Stimulated activated effector memory CD8-positive, alpha-beta T cell treated with anti-CD3 and anti-CD28 coated beads, Interleukin-12 subunit alpha, Interleukin-12 subunit beta, amount 100 ng/mL, for 72 hours (primary cell): ENCODE measurements around the gene DPF3.

ENCODE experiments used
- ATAC-seq: fragments of 150-1000 bp; cut with Tn5 transposase; 2 replicates; pipeline ENCODE4 v1.10.0; 2021
- DNase-seq, 2 donors: peaks; one replicate each; pipeline ENCODE4 v3.0.0; 2021 to 2022; ENCODE audit warnings: low spot score in 2 of 2
- H3K27ac Mint-ChIP-seq: one replicate; pipeline ENCODE4 v1.8.0; 2022; ENCODE audit warnings: mild to moderate bottlenecking, mixed read lengths
- H3K36me3 Mint-ChIP-seq: one replicate; pipeline ENCODE4 v1.8.0; 2022; ENCODE audit warnings: mild to moderate bottlenecking, mixed read lengths
- H3K4me1 Mint-ChIP-seq: one replicate; pipeline ENCODE4 v1.8.0; 2022; ENCODE audit warnings: mixed read lengths
- H3K4me3 Mint-ChIP-seq: one replicate; pipeline ENCODE4 v1.8.0; 2022; ENCODE audit warnings: mild to moderate bottlenecking, mixed read lengths
- H3K9me3 Mint-ChIP-seq: one replicate; pipeline ENCODE4 v1.8.0; 2022; ENCODE audit warnings: mixed read lengths

DPF3 gene

DNA sequence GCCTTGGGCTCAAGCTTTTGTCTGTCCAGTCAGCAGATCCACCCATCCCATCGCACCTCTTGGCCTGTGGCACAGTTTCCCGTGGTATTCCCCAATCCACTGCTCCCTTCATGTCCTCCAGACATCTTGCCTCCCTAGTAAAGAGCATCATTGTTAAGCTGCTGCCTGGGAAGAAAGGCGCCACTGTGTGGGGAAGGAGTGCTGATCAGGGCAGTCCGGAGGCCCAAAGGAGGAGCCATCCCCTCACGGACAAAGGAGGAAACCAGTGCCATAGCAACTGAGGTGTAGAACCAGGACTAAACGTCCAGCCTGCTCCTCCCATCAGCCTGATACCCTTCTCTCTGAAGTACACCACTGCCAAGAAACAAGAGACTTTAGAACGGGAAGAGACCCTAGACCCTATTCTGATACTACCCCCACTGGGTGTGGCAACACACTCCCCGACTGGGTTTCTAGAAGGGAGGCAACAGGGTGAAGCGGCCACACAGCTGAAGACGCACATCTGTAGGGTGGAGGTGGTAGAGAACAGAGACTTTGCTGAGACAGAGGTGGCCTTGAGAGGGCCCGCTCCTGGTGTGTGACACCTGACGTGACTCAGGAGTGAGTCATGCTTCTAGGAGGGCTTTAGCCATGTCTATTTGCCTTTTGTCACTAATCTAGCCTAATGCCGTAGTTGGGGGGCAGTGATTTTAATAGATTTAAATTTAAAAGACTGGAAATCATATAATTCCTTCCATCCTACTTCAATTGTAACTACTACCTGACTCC, 185.0 kb downstream of the DPF3 start:
- no peak for DNase-seq
- peak; percentile 70 for ATAC-seq

DNA sequence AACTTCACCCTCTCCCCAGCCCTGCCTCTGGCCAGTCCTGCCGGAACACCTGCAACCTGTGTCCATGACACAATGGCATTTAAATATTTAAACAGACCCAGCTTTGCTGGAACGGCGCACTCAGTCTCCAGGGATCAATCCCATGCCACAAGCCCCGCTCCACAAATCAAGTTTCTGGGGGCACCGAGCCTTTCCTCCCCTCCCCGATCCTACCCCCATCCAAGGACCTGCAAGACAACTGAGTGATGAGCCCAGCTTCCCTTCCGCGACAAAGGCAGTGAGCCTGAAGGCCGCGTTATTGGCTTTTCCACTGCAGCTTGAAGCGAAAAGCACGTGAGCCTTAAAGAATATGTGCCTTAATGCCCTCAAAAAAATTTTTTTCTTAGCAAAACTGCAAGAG, 185.7 kb downstream of the DPF3 start:
- Mint-ChIP-seq H3K27ac (no peak overlapping the region), H3K4me1 (peaks cover 8% of the 10 kb centered on the region), H3K9me3 (no peaks in the 10 kb centered on the region), H3K4me3 (no peak overlapping the region), H3K36me3 (no peaks in the 10 kb centered on the region)
- ATAC-seq (no peak), DNase-seq (no peak)

More for the DNA sequence above, 185.0 kb downstream of the DPF3 start:
- Mint-ChIP-seq H3K36me3 (no peaks in the 10 kb centered on the region), H3K4me1 (peaks cover 14% of the 10 kb centered on the region), H3K27ac (no peak overlapping the region), H3K4me3 (no peak overlapping the region), H3K9me3 (no peaks in the 10 kb centered on the region)

DNA sequence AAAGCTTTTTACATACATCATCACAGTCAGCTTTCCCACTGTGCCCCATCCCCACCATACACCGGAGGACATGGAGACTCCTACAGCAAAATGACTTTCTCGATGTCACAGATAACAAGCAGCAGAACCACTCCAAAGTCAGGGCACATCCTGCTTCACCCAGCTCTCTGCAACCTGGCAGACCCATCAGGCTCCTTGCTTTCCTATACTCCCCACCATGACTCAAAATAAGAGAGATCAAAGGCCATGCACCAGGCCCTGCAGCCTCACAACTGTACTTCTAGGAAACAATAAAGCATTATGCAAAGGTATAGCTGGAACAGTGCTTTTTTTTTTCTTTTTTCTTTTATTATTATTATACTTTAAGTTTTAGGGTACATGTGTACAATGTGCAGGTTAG, 187.4 kb downstream of the DPF3 start:
- no peaks in the 10 kb centered on the region for H3K9me3 Mint-ChIP-seq
- no peaks in the 10 kb centered on the region for H3K36me3 Mint-ChIP-seq
- ATAC-seq (peak; percentile 55), DNase-seq (no peak)
- no peak overlapping the region for H3K27ac Mint-ChIP-seq
- no peak overlapping the region for H3K4me3 Mint-ChIP-seq
- H3K4me1 Mint-ChIP-seq, result no peaks in the 10 kb centered on the region

DNA sequence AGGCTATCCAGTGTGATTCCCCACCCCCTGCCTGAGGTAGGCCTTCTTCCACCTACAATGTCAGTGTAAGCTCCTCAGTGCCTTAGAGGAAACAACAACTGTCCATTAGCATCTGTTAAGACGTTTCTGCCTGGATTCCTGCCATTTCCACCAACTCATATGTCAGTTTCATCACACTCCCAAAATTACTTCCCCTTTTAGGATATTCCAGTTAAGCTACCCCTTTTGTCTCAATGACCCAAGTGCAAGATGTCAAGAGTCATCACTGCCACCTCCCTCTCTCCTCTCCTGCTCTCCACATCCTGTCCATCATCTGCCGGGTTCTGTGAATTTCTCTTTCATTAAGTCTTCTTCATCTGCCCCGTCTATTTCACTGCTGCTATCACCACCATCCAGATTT, 189.4 kb downstream of the DPF3 start:
- Mint-ChIP-seq H3K27ac (no peak overlapping the region), H3K4me3 (no peak overlapping the region), H3K4me1 (peaks cover 9% of the 10 kb centered on the region), H3K9me3 (no peaks in the 10 kb centered on the region), H3K36me3 (no peaks in the 10 kb centered on the region)
- DNase-seq (no peak), ATAC-seq (no peak)

DNA sequence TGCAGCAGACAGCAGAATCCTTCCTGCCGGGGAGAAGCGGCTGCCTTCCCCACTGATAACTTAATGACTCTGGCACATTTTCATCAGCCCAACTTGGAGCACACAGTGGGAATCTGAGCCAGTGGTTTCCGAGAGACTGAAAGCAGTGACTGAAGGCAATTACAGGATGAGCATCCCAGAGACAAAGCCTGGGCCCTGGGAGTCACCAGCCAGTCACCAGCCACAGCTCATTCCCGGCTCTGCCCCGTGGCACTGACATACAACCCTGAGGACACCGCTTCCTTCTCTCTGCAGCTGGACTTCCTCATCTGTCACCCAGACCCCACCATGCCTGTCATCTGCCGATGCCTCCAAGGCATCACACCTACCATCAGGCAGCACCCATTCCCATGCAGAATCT, 192.3 kb downstream of the DPF3 start:
- no peaks in the 10 kb centered on the region for H3K9me3 Mint-ChIP-seq
- H3K4me3 Mint-ChIP-seq, result no peak overlapping the region
- peaks cover 14% of the 10 kb centered on the region for H3K4me1 Mint-ChIP-seq
- H3K36me3 Mint-ChIP-seq, result no peaks in the 10 kb centered on the region
- DNase-seq (no peak), ATAC-seq (no peak)
- H3K27ac Mint-ChIP-seq, result no peak overlapping the region

DNA sequence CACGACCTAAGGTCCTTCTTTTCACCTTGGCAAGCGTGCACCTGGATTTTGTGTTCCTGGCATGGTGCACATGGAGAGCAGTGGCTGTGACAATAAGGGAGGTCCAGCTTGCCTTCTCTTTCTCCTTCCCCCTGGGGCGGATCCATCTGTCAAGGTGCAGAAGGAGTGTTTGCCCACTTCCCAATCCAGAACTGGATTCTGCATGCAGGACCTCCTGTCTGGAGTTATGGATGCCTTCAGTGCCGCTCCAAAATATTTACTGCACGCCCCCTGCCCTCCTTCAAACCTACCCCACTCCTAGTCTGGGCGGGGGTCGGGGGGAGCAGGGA, 192.7 kb downstream of the DPF3 start:
- Mint-ChIP-seq H3K4me1 (peaks cover 14% of the 10 kb centered on the region), H3K36me3 (no peaks in the 10 kb centered on the region), H3K9me3 (no peaks in the 10 kb centered on the region), H3K27ac (no peak overlapping the region), H3K4me3 (no peak overlapping the region)
- DNase-seq (no peak), ATAC-seq (no peak)

DNA sequence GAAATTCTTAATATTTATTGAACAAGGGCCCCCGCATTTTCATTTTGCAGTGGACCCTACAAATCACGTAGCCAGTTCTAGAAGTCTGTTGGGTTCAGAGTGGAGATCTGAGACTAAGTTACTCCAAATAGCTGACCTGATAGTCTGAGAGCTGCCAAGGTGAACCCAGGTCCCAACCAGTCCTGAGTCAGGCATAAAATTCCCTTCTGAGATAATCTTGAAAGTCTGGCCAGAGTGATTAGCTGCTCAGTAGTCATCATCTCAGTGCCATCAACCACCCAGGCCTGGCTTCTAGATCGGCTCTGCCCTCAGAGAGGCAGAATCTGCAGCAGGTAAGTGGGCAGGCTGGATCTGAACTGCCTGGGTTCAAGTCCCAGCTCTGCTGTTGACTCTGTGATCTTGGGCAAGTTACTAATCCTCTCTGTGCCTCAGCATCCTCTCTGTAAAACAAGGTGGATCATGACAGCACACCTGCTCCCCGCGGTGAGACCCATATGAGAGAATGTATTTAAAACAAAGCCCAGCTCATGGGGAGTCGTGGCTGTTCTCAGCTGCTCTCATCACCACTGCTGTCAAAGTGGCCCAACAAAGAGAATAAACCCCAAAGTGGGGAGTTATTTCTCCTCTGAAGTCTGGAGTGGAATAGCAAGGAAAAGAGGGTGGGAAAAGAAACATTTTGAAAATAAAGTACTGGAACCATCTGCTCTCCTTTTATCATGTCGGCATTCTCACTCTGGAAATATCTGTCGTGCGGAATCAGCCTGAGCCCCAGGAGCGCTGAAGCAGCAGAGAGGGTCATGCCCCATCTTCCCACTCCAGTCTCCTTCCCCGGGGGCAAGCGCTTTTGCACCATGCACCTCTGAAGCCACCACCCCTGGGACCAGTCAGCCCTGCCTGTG, 193.3 kb downstream of the DPF3 start:
- Mint-ChIP-seq H3K36me3 (no peaks in the 10 kb centered on the region), H3K4me1 (peaks cover 14% of the 10 kb centered on the region), H3K9me3 (no peaks in the 10 kb centered on the region), H3K27ac (peak overlapping the region; percentile 56), H3K4me3 (no peak overlapping the region)
- DNase-seq, result no peak
- peak; percentile 55 for ATAC-seq

DNA sequence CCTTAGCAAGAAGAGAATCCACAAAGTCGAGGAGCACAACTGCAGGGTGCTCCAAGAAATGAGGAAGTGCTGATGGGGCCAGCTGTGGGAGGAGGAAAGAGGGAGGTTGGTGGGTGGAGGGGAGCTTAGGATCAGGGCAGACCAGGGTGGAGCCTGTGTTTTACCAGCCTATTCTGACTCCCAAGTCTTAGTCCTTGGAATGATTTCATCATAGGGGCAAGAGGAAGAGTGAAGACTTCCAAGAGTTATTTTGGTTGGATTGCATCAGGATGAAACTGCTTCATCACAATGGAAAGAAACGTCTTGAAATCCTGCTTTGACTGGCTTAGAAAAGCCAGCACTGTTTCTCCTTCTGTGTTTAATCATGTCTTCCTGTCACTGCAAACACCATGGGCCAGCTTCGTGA, 194.0 kb downstream of the DPF3 start:
- Mint-ChIP-seq H3K9me3 (no peaks in the 10 kb centered on the region), H3K27ac (peak overlapping the region; percentile 56), H3K4me1 (peaks cover 14% of the 10 kb centered on the region), H3K36me3 (no peaks in the 10 kb centered on the region), H3K4me3 (no peak overlapping the region)
- DNase-seq (no peak), ATAC-seq (peak; percentile 43)

DNA sequence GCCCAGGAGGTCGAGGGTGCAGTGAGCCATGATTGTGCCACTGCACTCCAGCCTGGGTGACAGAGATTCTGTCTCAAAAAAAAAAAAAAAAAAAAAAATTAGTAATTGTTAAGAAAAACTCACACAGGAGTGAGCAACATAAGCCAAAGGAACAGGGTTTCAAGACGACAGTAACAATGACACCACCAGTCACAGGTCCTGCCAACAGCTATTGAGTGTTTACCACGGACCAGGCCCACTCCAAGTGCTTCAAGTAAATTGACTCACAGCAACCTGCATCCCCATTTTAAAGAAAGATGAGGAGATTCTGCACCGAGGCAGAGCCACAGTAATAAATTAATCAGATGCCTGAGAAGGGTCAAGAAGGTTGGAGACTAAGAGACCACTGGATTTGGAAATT, 194.5 kb downstream of the DPF3 start:
- no peaks in the 10 kb centered on the region for H3K9me3 Mint-ChIP-seq
- H3K4me1 Mint-ChIP-seq, result peaks cover 14% of the 10 kb centered on the region
- ATAC-seq, result peak; percentile 83
- no peak for DNase-seq
- H3K27ac Mint-ChIP-seq, result peak overlapping the region; percentile 56
- H3K4me3 Mint-ChIP-seq, result no peak overlapping the region
- H3K36me3 Mint-ChIP-seq, result no peaks in the 10 kb centered on the region

DNA sequence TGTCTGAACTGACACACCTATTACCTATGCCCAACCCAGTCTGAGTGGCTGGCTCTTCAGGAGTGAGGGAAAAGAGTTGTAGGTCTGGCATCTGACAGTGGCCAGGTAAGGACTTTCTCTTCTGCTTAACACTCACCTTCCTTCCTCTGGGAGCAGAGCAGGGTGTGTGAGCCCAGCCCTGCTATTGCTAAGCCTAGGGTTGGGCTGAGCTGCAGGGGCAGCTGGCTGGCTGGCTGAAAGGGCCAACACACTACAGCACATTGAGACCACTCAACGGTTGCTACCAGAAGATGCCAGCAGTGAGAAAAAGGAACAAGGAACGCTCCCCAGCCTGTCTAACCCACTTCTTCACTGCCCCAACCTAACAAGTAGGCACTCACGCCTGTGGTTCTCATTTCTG, 201.2 kb downstream of the DPF3 start:
- H3K27ac Mint-ChIP-seq, result no peak overlapping the region
- no peak for ATAC-seq
- no peak overlapping the region for H3K4me3 Mint-ChIP-seq

DNA sequence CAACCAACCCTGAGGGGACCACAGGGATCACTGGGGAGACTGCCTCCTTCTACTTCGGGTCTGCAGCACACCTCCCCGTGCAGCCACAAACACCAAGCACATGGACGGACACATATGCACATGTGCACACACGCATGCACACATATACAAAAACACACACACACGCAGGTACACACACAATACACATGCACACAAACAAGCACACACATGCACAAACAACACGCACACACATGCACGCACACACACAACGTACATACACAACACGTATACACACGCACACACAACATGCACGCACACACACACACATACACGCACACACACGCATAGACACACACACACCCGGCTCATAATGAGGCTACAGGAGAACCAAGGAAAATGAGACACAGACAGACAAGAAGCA, 203.6 kb downstream of the DPF3 start:
- Mint-ChIP-seq H3K4me3 (no peak overlapping the region), H3K4me1 (no peaks in the 10 kb centered on the region), H3K27ac (no peak overlapping the region), H3K36me3 (no peaks in the 10 kb centered on the region), H3K9me3 (no peaks in the 10 kb centered on the region)
- ATAC-seq (no peak), DNase-seq (no peak)

More for the DNA sequence above, 201.2 kb downstream of the DPF3 start:
- Mint-ChIP-seq H3K36me3 (no peaks in the 10 kb centered on the region), H3K9me3 (no peaks in the 10 kb centered on the region), H3K4me1 (no peaks in the 10 kb centered on the region)
- no peak for DNase-seq

DNA sequence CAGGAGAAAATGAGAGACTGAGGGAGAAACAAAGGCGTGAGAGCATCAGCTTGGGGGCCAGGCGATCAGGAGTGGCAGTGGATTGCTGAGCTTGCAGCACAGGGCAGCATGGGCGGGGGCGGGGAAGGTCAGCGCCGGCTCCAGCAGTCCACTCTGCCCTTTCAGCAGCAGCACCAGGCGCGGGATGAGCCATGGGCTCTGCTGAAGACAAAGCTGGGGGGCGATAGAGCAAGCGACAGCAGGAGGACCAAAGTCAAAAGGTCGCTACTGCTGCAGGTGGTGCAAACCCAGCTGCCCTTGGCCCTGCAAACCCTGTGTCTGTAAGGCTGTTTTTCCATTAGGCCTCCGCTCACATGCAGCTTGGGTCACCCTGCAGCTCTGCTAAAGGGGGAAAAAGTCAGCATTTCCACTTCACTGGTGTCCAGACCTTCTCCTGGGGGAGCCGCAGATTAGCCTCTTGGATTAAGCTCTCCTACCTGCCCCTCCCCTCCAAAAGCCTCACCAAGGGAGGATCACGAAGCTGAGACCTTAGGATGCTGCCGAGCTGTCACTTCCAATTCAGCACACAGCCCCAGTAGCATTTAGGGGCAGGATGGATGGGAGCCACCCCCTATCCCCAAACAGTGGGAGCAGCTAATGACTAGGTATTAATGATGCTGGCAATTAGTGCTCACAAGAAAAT, 204.8 kb downstream of the DPF3 start:
- Mint-ChIP-seq H3K4me3 (no peak overlapping the region), H3K36me3 (no peaks in the 10 kb centered on the region), H3K27ac (no peak overlapping the region), H3K4me1 (no peaks in the 10 kb centered on the region), H3K9me3 (no peaks in the 10 kb centered on the region)
- DNase-seq, result no peak
- no peak for ATAC-seq

DNA sequence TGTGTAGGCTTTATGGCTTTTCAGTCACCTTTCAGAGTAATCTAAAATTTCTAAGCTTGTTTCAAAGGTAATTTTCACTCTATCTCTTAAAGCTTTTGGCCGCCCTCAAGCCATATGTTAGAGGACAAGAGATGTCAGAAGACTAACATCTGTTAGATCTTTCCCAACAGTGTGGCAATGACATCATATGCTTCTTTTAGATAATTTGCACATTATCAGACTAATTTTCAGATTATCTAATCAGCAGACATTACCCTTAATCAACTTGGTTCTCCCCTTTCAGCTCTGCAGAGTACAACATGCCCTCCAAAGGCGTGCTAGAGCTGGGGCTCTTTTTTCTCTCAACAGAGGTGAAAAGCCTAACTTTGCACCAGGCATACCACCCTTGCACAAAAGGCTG, 207.1 kb downstream of the DPF3 start:
- DNase-seq (no peak), ATAC-seq (no peak)
- no peaks in the 10 kb centered on the region for H3K9me3 Mint-ChIP-seq
- no peak overlapping the region for H3K27ac Mint-ChIP-seq
- H3K4me3 Mint-ChIP-seq, result no peak overlapping the region
- H3K4me1 Mint-ChIP-seq, result no peaks in the 10 kb centered on the region
- H3K36me3 Mint-ChIP-seq, result no peaks in the 10 kb centered on the region

DNA sequence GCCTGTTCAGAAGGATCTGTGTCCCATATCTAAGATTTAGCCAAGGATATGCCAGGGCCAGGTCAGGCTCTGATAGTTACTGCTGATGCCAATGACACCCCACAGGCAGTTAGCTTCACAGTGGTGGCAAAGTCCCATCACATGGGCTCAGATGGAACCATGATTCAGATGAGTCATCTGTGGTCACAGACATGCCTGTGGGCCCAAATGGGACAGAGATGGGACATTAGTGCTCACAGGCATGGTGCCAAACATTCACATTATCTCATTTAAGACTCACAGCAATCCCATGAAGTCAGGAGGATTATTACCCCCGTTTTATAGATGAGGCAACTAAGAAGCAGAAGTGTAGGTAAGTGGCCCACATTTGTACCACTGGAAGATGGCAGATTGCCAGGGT, 207.8 kb downstream of the DPF3 start:
- no peaks in the 10 kb centered on the region for H3K36me3 Mint-ChIP-seq
- H3K9me3 Mint-ChIP-seq, result no peaks in the 10 kb centered on the region
- H3K27ac Mint-ChIP-seq, result no peak overlapping the region
- ATAC-seq, result peak; percentile 52
- H3K4me1 Mint-ChIP-seq, result no peaks in the 10 kb centered on the region
- no peak for DNase-seq
- no peak overlapping the region for H3K4me3 Mint-ChIP-seq

DNA sequence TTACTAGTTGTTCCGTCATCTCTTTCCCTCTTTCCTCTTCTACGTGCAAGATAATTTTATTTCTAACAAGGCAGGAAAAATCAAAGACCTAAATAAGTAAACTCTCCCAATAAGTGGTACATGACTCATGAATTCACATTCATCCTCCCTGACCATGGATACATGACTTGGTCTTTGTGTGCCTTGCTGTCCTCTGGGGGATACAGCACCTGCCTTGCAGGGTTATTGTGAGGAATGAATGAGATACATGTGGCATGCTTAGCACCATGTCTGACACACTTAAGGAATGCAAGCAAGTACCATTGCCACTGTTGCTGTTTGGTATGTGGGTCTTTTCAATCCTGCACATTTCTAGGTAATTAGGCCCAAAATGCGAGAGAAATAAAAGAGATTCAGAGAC, 208.4 kb downstream of the DPF3 start:
- no peak for ATAC-seq
- DNase-seq, result no peak

More for the DNA sequence above, 208.4 kb downstream of the DPF3 start:
- Mint-ChIP-seq H3K4me1 (no peaks in the 10 kb centered on the region), H3K27ac (no peak overlapping the region), H3K36me3 (no peaks in the 10 kb centered on the region), H3K4me3 (no peak overlapping the region), H3K9me3 (no peaks in the 10 kb centered on the region)
